ENCODE measurements around the gene UBE2L3. TPM values are rescaled to one million over a fixed set of nuclear protein-coding genes. Genes with fewer than 3 reads are reported as not detected.
"Not testable (repeated sequence)": the region's sequence is repeated elsewhere in the genome, so short reads cannot be mapped to it uniquely, and the experiment has no call there.

UBE2L3 gene
- total and polyA plus RNA-seq, 2 donors (not counting 1 experiment from before 2014, with no cell fraction given), result 13.5 to 30.9 TPM

- ATAC-seq (ENCODE audit: low read depth); POLR2A ChIA-PET; H2AFZ ChIP-seq (ENCODE audit: insufficient read depth, low read depth, low read length, poor library complexity, severe bottlenecking); H3K27me3 Mint-ChIP-seq; intact Hi-C loops (cut with micrococcal nuclease); H3K27me3 ChIP-seq (replicated peaks in 1 of 4; ENCODE audit: control extremely low read depth in 1 of 4, control insufficient read depth in 3 of 4, insufficient read depth in 4 of 4, low read length in 3 of 4); H3K27ac ChIP-seq (ENCODE audit: low read length in 2 of 2); H3K4me3 Mint-ChIP-seq; H3K9me3 ChIP-seq (ENCODE audit: control extremely low read depth in 1 of 3, control insufficient read depth in 2 of 3, insufficient read depth in 1 of 3, low read length in 2 of 3); DNase-seq; H3K9me3 Mint-ChIP-seq (ENCODE audit: insufficient read depth); H3K4me1 ChIP-seq (ENCODE audit: control insufficient read depth in 2 of 2, insufficient read depth in 2 of 2, low read length in 2 of 2); H3K4me2 ChIP-seq (replicated peaks; ENCODE audit: low read depth, low read length, poor library complexity, severe bottlenecking); H3K27ac Mint-ChIP-seq; H3K4me3 ChIP-seq (ENCODE audit: control extremely low read depth in 1 of 5, extremely low read depth in 1 of 5, insufficient read depth in 1 of 5, low read depth in 2 of 5, low read length in 4 of 5); H3K9ac ChIP-seq (ENCODE audit: low read length): not testable (repeated sequence)
- peaks cover 0 to 55% of the 10 kb centered on the region in 2 experiments for H3K36me3 ChIP-seq (replicated peaks in 1 of 2; ENCODE audit: control extremely low read depth in 1 of 2, control insufficient read depth in 1 of 2, extremely low read depth in 1 of 2, insufficient read depth in 2 of 2, low read length in 1 of 2)
- CTCF ChIA-PET, result interaction anchor here (2.2 kb wide), 1 partner anchor 32 kb away, joined by 6 read pairs; no protein-coding TSS in a partner anchor
- H3K79me2 ChIP-seq (ENCODE audit: control insufficient read depth, insufficient read depth, low read length), result peaks cover 99% of the 10 kb centered on the region
- H4K20me1 ChIP-seq (ENCODE audit: control insufficient read depth, insufficient read depth, low read length, poor library complexity, severe bottlenecking), result peaks cover 93% of the 10 kb centered on the region
- H3K4me1 Mint-ChIP-seq, result peaks cover 42% of the 10 kb centered on the region
- 96% methylated on average over 9 of the region's 13 CpGs for WGBS (ENCODE audit: insufficient coverage)
Observed at GRCh38 chr22:21596356-21597135, 29.0 kb downstream of the UBE2L3 start.

DNA sequence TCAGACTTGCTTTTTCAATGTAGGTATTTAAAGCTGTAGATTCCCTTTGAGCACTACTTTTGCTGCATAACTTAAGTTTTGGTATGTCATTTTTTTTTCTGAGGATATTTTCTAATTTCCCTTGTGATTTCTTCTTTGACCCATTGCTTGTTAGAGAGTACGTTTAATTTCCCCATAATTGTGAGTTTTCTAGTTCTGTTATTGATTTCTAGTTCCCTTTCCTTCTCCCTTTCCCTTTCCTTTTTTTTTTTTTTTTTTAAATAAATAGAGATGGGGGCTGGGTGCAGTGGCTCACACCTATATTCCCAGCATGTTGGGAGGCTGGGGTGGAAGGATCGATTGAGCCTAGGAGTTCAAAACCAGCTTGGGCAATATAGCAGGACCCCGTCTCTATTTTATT lies 30.8 kb downstream of the UBE2L3 start:
- Histone ChIP-seq H3K36me3 (replicated peaks in 1 of 2; ENCODE audit: control extremely low read depth in 1 of 2, control insufficient read depth in 1 of 2, extremely low read depth in 1 of 2, insufficient read depth in 2 of 2, low read length in 1 of 2) (peaks cover 0 to 52% of the 10 kb centered on the region in 2 experiments), H3K79me2 (ENCODE audit: control insufficient read depth, insufficient read depth, low read length) (peaks cover 99% of the 10 kb centered on the region), H3K27ac (ENCODE audit: low read length in 2 of 2) (no peak overlapping the region), H3K4me2 (replicated peaks; ENCODE audit: low read depth, low read length, poor library complexity, severe bottlenecking) (no peak overlapping the region), H3K4me1 (ENCODE audit: control insufficient read depth in 2 of 2, insufficient read depth in 2 of 2, low read length in 2 of 2) (peaks cover 0 to 3% of the 10 kb centered on the region in 2 donors), H3K9me3 (ENCODE audit: control extremely low read depth in 1 of 3, control insufficient read depth in 2 of 3, insufficient read depth in 1 of 3, low read length in 2 of 3) (no peaks in the 10 kb centered on the region), H4K20me1 (ENCODE audit: control insufficient read depth, insufficient read depth, low read length, poor library complexity, severe bottlenecking) (peaks cover 93% of the 10 kb centered on the region), H3K27me3 (replicated peaks in 1 of 4; ENCODE audit: control extremely low read depth in 1 of 4, control insufficient read depth in 3 of 4, insufficient read depth in 4 of 4, low read length in 3 of 4) (no peaks in the 10 kb centered on the region), H2AFZ (ENCODE audit: insufficient read depth, low read depth, low read length, poor library complexity, severe bottlenecking) (no peak overlapping the region), H3K9ac (ENCODE audit: low read length) (no peak overlapping the region), H3K4me3 (ENCODE audit: control extremely low read depth in 1 of 5, extremely low read depth in 1 of 5, insufficient read depth in 1 of 5, low read depth in 2 of 5, low read length in 4 of 5) (no peak overlapping the region)
- no peak for TF ChIP-seq EZH2 (IDR thresholded peaks at IDR 0.05; ENCODE audit: borderline replicate concordance, insufficient read depth, low read depth, low read length, poor library complexity, severe bottlenecking)
- TF ChIP-seq, protein P1, sequence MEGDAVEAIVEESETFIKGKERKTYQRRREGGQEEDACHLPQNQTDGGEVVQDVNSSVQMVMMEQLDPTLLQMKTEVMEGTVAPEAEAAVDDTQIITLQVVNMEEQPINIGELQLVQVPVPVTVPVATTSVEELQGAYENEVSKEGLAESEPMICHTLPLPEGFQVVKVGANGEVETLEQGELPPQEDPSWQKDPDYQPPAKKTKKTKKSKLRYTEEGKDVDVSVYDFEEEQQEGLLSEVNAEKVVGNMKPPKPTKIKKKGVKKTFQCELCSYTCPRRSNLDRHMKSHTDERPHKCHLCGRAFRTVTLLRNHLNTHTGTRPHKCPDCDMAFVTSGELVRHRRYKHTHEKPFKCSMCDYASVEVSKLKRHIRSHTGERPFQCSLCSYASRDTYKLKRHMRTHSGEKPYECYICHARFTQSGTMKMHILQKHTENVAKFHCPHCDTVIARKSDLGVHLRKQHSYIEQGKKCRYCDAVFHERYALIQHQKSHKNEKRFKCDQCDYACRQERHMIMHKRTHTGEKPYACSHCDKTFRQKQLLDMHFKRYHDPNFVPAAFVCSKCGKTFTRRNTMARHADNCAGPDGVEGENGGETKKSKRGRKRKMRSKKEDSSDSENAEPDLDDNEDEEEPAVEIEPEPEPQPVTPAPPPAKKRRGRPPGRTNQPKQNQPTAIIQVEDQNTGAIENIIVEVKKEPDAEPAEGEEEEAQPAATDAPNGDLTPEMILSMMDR (IDR thresholded peaks at IDR 0.05), result no peak
- Mint-ChIP-seq H3K27ac (no peak overlapping the region), H3K9me3 (ENCODE audit: insufficient read depth) (no peaks in the 10 kb centered on the region), H3K4me1 (peaks cover 36% of the 10 kb centered on the region), H3K4me3 (no peak overlapping the region), H3K27me3 (no peaks in the 10 kb centered on the region)
- WGBS (ENCODE audit: insufficient coverage), result no CpG with 5 or more reads among the region's 3 CpGs
- DNase-seq (no peak), ATAC-seq (ENCODE audit: low read depth) (no peak)
- ChIA-PET CTCF (interaction anchor here (0.7 to 2.2 kb wide), 3 partner anchors 19 to 48 kb away, joined by 3 to 6 read pairs (median 4); no protein-coding TSS in a partner anchor), POLR2A (interaction anchor here (0.7 kb wide), 1 partner anchor 228 kb away, joined by 3 read pairs; no protein-coding TSS in a partner anchor)
- intact Hi-C loops (cut with micrococcal nuclease), result no loop called here
